T-helper 9 cell (primary cell): Measurements from ENCODE around the gene CEP68.

Experiments used
- DNase-seq: peaks from one replicate; pipeline ENCODE4 v3.0.0-alpha.2; 2020

Gene CEP68

DNA sequence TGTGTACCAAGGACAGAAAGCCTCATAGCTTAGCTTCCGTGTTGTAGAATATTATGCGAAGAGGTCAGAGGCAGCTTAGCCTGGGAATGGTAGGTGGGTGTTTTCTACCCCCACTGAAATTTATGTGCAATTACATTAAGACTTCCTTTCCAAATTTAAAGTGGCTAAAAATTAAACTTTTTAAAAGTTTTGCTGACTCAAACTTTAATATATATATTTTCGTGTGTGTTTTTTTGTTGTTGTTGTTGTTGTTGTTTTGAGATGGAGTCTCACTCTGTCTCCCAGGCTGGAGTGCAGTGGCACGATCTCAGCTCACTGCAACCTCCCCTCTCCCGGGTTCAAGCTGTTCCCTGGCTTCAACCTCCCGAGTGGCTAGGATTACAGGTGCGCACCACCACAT is 77.9 kb downstream of the CEP68 start:
- DNase-seq: no peak

DNA sequence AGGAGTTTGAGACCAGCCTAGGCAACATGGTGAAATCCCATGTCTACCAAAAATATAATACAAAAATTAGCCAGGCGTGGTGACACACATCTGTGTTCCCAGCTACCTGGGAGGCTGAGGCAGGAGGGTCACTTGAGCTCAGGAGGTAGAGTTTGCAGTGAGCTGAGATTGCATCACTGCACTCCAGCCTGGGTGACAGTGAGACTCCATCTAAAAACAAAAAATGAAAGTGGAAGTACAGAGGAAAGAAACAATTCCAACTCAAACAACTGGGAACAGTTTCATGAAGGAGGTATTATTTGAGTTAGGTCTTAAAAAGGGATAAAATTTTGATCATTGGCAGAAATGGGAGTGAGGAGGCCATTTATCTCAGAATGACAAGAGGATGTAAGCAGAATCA is 80.0 kb downstream of the CEP68 start:
- no peak for DNase-seq
